ENCODE data around the gene PDZD2.

Gene PDZD2

GRCh38 chr5:32123058-32123805 lies 484.3 kb downstream of the PDZD2 start:
- Histone ChIP-seq H3K36me3 (peaks cover 87% of the 10 kb centered on the region), H3K27me3 (no peaks in the 10 kb centered on the region), H3K4me3 (no peak overlapping the region), H3K4me1 (no peaks in the 10 kb centered on the region), H3K27ac (no peak overlapping the region), H4K20me1 (peaks cover 48% of the 10 kb centered on the region), H3K9me3 (no peaks in the 10 kb centered on the region), H3K4me2 (no peak overlapping the region), H3K9ac (no peak overlapping the region)
- no peak for TF ChIP-seq Cebpa-rat (IDR thresholded peaks at IDR 0.05)

DNA sequence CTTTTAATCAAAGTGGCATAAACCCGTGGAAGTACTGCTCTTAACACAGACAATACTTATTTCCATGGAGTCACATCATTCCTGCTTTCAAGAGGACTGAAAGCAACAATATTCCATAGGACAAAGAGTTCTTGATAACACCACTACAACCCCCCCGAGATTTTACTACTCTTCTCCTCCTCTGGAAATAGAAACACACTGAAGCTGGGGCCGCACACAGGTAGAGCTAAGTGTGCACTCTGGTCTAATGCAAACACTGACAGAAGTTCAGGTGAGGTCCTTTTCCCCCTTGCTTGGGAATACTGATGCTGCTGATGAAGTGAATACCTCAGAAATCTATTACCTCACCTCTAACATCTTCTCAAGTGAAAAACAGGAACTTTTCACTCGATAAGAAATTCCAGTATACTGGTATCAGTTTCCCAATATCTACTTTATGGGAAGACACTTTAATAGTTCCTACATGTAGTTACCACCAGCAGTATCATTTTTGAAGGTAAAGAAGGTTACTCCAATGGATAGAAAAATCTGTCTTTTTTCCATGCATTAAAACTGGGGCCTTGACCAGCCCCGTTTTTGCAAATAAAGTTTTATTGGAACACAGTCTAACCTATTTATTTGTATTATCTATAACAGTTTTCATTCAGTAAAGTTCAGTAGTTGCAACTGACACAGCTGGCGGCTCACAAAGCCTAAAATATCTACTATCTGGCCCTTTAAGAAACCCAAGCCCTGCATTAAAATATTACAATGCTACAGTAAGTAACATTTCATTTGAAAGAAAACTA lies 485.2 kb downstream of the PDZD2 start:
- H3K4me1 ChIP-seq = no peaks in the 10 kb centered on the region
- H3K27me3 ChIP-seq = no peaks in the 10 kb centered on the region
- TF ChIP-seq Cebpa-rat (IDR thresholded peaks at IDR 0.05) = no peak
- H4K20me1 ChIP-seq = peaks cover 50% of the 10 kb centered on the region
- H3K27ac ChIP-seq = no peak overlapping the region
- H3K4me2 ChIP-seq = no peak overlapping the region
- H3K9ac ChIP-seq = no peak overlapping the region
- peaks cover 93% of the 10 kb centered on the region for H3K36me3 ChIP-seq
- no peaks in the 10 kb centered on the region for H3K9me3 ChIP-seq
- no peak overlapping the region for H3K4me3 ChIP-seq

DNA sequence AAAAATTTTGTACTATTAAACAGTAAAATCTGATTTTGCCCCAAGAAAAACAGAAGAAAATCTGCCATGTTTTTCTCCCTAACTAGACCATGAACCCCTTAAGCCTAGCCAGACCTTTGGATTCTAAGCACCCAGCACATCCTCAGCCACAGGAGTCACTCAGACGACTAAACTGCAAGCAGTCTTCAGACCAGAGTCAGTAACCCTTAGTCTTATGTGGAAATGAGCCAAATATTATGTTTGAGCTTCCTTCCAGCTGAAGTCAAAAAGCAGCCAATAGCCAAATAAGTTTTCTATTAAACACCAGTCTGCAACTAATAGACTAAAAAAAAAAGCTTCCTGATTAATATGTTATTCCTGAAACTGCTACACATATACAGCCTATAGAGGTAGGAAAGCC lies 487.8 kb downstream of the PDZD2 start:
- no peaks in the 10 kb centered on the region for H3K27me3 ChIP-seq
- peaks cover 65% of the 10 kb centered on the region for H4K20me1 ChIP-seq
- H3K4me1 ChIP-seq = no peaks in the 10 kb centered on the region
- H3K36me3 ChIP-seq = peaks cover 89% of the 10 kb centered on the region
- H3K4me2 ChIP-seq = no peak overlapping the region
- H3K9me3 ChIP-seq = no peaks in the 10 kb centered on the region
- TF ChIP-seq Cebpa-rat (IDR thresholded peaks at IDR 0.05) = no peak
- no peak overlapping the region for H3K27ac ChIP-seq
- H3K4me3 ChIP-seq = no peak overlapping the region
- H3K9ac ChIP-seq = no peak overlapping the region

- H3K9ac ChIP-seq = no peak overlapping the region
- H3K4me3 ChIP-seq = no peak overlapping the region
- H4K20me1 ChIP-seq = peaks cover 67% of the 10 kb centered on the region
- no peak overlapping the region for H3K27ac ChIP-seq
- no peaks in the 10 kb centered on the region for H3K9me3 ChIP-seq
- peaks cover 84% of the 10 kb centered on the region for H3K36me3 ChIP-seq
- no peaks in the 10 kb centered on the region for H3K4me1 ChIP-seq
- TF ChIP-seq Cebpa-rat (IDR thresholded peaks at IDR 0.05) = no peak
- no peak overlapping the region for H3K4me2 ChIP-seq
- no peaks in the 10 kb centered on the region for H3K27me3 ChIP-seq
Measured at GRCh38 chr5:32127711-32128110, 488.8 kb downstream of the PDZD2 start.

- TF ChIP-seq Cebpa-rat (IDR thresholded peaks at IDR 0.05) = no peak
- H4K20me1 ChIP-seq = peaks cover 62% of the 10 kb centered on the region
- H3K9me3 ChIP-seq = no peaks in the 10 kb centered on the region
- H3K4me1 ChIP-seq = no peaks in the 10 kb centered on the region
- peaks cover 84% of the 10 kb centered on the region for H3K36me3 ChIP-seq
- no peak overlapping the region for H3K9ac ChIP-seq
- no peak overlapping the region for H3K4me3 ChIP-seq
- no peak overlapping the region for H3K4me2 ChIP-seq
- H3K27me3 ChIP-seq = no peaks in the 10 kb centered on the region
- H3K27ac ChIP-seq = no peak overlapping the region
Measured at GRCh38 chr5:32129074-32129598, 490.2 kb downstream of the PDZD2 start.

DNA sequence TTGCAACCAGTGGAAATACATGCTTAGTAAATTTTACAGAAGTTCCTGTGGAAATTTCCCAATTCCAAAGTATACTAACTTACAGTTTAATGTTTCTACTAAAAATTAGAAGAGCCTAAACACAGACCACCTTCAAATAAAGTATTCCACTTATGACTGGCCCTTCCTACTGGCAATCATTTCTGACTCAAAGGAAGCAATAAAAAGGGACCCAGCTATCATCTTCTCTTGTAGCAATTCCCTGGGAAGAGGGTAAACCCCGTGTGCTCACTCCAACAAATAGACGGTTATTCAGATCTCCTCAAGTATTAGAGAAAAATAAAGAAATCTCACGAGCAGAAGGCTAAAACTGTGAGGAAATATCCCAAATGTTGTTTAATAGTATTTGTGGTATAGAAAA lies 491.9 kb downstream of the PDZD2 start:
- no peaks in the 10 kb centered on the region for H3K9me3 ChIP-seq
- H4K20me1 ChIP-seq = peaks cover 59% of the 10 kb centered on the region
- no peak overlapping the region for H3K27ac ChIP-seq
- no peaks in the 10 kb centered on the region for H3K4me1 ChIP-seq
- no peak overlapping the region for H3K9ac ChIP-seq
- no peaks in the 10 kb centered on the region for H3K27me3 ChIP-seq
- H3K36me3 ChIP-seq = peaks cover 87% of the 10 kb centered on the region
- H3K4me3 ChIP-seq = no peak overlapping the region
- H3K4me2 ChIP-seq = no peak overlapping the region
- TF ChIP-seq Cebpa-rat (IDR thresholded peaks at IDR 0.05) = no peak

- Histone ChIP-seq H3K4me2 (no peak overlapping the region), H3K9me3 (no peaks in the 10 kb centered on the region), H3K9ac (no peak overlapping the region), H3K4me3 (no peak overlapping the region), H3K4me1 (no peaks in the 10 kb centered on the region), H3K36me3 (peaks cover 85% of the 10 kb centered on the region), H3K27me3 (no peaks in the 10 kb centered on the region), H4K20me1 (peaks cover 62% of the 10 kb centered on the region), H3K27ac (no peak overlapping the region)
- TF ChIP-seq Cebpa-rat (IDR thresholded peaks at IDR 0.05) = no peak
Measured at GRCh38 chr5:32131604-32132003, 492.7 kb downstream of the PDZD2 start.

- no peak for TF ChIP-seq Cebpa-rat (IDR thresholded peaks at IDR 0.05)
- Histone ChIP-seq H3K27ac (no peak overlapping the region), H3K9me3 (no peaks in the 10 kb centered on the region), H3K4me1 (no peaks in the 10 kb centered on the region), H3K9ac (no peak overlapping the region), H4K20me1 (peaks cover 58% of the 10 kb centered on the region), H3K4me3 (no peak overlapping the region), H3K4me2 (no peak overlapping the region), H3K27me3 (no peaks in the 10 kb centered on the region), H3K36me3 (peaks cover 86% of the 10 kb centered on the region)
Measured at GRCh38 chr5:32132757-32133156, 493.8 kb downstream of the PDZD2 start.

GRCh38 chr5:32135086-32135485 lies 496.2 kb downstream of the PDZD2 start:
- peaks cover 67% of the 10 kb centered on the region for H4K20me1 ChIP-seq
- no peaks in the 10 kb centered on the region for H3K4me1 ChIP-seq
- peaks cover 80% of the 10 kb centered on the region for H3K36me3 ChIP-seq
- no peaks in the 10 kb centered on the region for H3K27me3 ChIP-seq
- H3K9me3 ChIP-seq = no peaks in the 10 kb centered on the region
- H3K9ac ChIP-seq = no peak overlapping the region
- no peak overlapping the region for H3K4me3 ChIP-seq
- no peak for TF ChIP-seq Cebpa-rat (IDR thresholded peaks at IDR 0.05)
- H3K27ac ChIP-seq = no peak overlapping the region
- no peak overlapping the region for H3K4me2 ChIP-seq

DNA sequence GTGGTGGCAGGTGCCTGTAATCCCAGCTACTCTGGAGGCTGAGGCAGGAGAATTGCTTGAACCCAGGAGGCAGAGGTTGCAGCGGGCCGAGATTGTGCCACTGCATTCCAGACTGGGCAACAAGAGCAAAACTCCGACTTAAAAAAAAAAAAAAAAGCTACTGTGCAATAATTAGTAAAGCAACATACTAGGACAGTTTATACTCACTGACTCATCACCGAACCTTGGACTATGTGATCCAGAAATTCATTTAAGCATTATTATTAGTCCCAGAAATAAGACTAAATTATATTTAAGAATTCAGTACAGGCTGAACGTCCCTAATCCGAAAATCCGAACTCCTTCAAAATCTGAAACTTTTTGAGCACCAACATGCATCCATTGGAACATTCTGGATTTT lies 497.4 kb downstream of the PDZD2 start:
- Histone ChIP-seq H3K9ac (no peak overlapping the region), H3K9me3 (no peaks in the 10 kb centered on the region), H3K4me1 (no peaks in the 10 kb centered on the region), H3K27me3 (no peaks in the 10 kb centered on the region), H3K4me2 (no peak overlapping the region), H3K36me3 (peaks cover 84% of the 10 kb centered on the region), H3K4me3 (no peak overlapping the region), H3K27ac (no peak overlapping the region), H4K20me1 (peaks cover 72% of the 10 kb centered on the region)
- TF ChIP-seq Cebpa-rat (IDR thresholded peaks at IDR 0.05) = no peak
